Measurements from ENCODE around the gene GSG1L. TPM values are rescaled to one million over a fixed set of nuclear protein-coding genes. Genes with fewer than 3 reads are reported as not detected.

Gene GSG1L
- polyA plus RNA-seq, 1 donor (not counting 4 experiments of a cell fraction or from before 2014, with no cell fraction given): not detected

GRCh38 chr16:27823421-27823820 is 240.1 kb downstream of the GSG1L start:
- Histone ChIP-seq H3K4me3 (ENCODE audit: control insufficient read depth in 2 of 3, extremely low read depth in 1 of 3, insufficient read depth in 2 of 3, low read depth in 1 of 3, low read length in 3 of 3) (no peak overlapping the region), H3K27ac (ENCODE audit: control insufficient read depth, insufficient read depth, low read length) (no peak overlapping the region), H3K36me3 (ENCODE audit: control insufficient read depth in 2 of 2, extremely low read depth in 1 of 2, insufficient read depth in 2 of 2, low read length in 2 of 2) (no peaks in the 10 kb centered on the region), H3K27me3 (ENCODE audit: control insufficient read depth, extremely low read depth, insufficient read depth, low read length) (no peaks in the 10 kb centered on the region), H3K79me2 (ENCODE audit: control insufficient read depth, insufficient read depth, low read length) (no peaks in the 10 kb centered on the region), H4K20me1 (ENCODE audit: control insufficient read depth, extremely low read depth, insufficient read depth, low read length) (no peaks in the 10 kb centered on the region), H3K9ac (ENCODE audit: control insufficient read depth, extremely low read depth, insufficient read depth, low read length) (no peak overlapping the region), H3K4me2 (ENCODE audit: control insufficient read depth, extremely low read depth, insufficient read depth, low read depth, low read length) (no peak overlapping the region), H3K9me1 (ENCODE audit: control insufficient read depth, extremely low read depth, insufficient read depth, low read length) (no peaks in the 10 kb centered on the region), H3K9me3 (ENCODE audit: control insufficient read depth, low read depth, low read length) (no peaks in the 10 kb centered on the region), H3K4me1 (ENCODE audit: control insufficient read depth, extremely low read depth, insufficient read depth, low read length) (no peaks in the 10 kb centered on the region), H2AFZ (ENCODE audit: control insufficient read depth, low read length) (no peak overlapping the region)
- FAIRE-seq (no peak), DNase-seq (ENCODE audit: low read depth, low spot score) (no peak)
- TF ChIP-seq CTCF (optimal IDR thresholded peaks at IDR 0.05 in 1 of 3, IDR thresholded peaks at IDR 0.05 in 1 of 3, conservative IDR thresholded peaks at IDR 0.05 in 1 of 3; ENCODE audit: extremely low read depth in 1 of 3, insufficient read depth in 2 of 3, low read length in 3 of 3): no peak
- no peak for TF ChIP-seq EZH2 (IDR thresholded peaks at IDR 0.05; ENCODE audit: low read length)
- dilution Hi-C loops (cut with MboI; ENCODE audit: extremely low pct_ligation_motif_present, low sequenced_read_pairs): no loop called here

- Histone ChIP-seq H2AFZ (ENCODE audit: control insufficient read depth, low read length) (no peak overlapping the region), H3K27ac (ENCODE audit: control insufficient read depth, insufficient read depth, low read length) (no peak overlapping the region), H3K27me3 (ENCODE audit: control insufficient read depth, extremely low read depth, insufficient read depth, low read length) (no peaks in the 10 kb centered on the region), H3K4me2 (ENCODE audit: control insufficient read depth, extremely low read depth, insufficient read depth, low read depth, low read length) (no peak overlapping the region), H3K79me2 (ENCODE audit: control insufficient read depth, insufficient read depth, low read length) (no peaks in the 10 kb centered on the region), H3K4me1 (ENCODE audit: control insufficient read depth, extremely low read depth, insufficient read depth, low read length) (no peaks in the 10 kb centered on the region), H3K9ac (ENCODE audit: control insufficient read depth, extremely low read depth, insufficient read depth, low read length) (no peak overlapping the region), H3K36me3 (ENCODE audit: control insufficient read depth in 2 of 2, extremely low read depth in 1 of 2, insufficient read depth in 2 of 2, low read length in 2 of 2) (no peaks in the 10 kb centered on the region), H3K4me3 (ENCODE audit: control insufficient read depth in 2 of 3, extremely low read depth in 1 of 3, insufficient read depth in 2 of 3, low read depth in 1 of 3, low read length in 3 of 3) (no peak overlapping the region), H3K9me3 (ENCODE audit: control insufficient read depth, low read depth, low read length) (no peaks in the 10 kb centered on the region), H3K9me1 (ENCODE audit: control insufficient read depth, extremely low read depth, insufficient read depth, low read length) (no peaks in the 10 kb centered on the region), H4K20me1 (ENCODE audit: control insufficient read depth, extremely low read depth, insufficient read depth, low read length) (no peaks in the 10 kb centered on the region)
- DNase-seq (ENCODE audit: low read depth, low spot score) (no peak), FAIRE-seq (no peak)
- dilution Hi-C loops (cut with MboI; ENCODE audit: extremely low pct_ligation_motif_present, low sequenced_read_pairs): no loop called here
- TF ChIP-seq EZH2 (IDR thresholded peaks at IDR 0.05; ENCODE audit: low read length) (no peak), CTCF (optimal IDR thresholded peaks at IDR 0.05 in 1 of 3, IDR thresholded peaks at IDR 0.05 in 1 of 3, conservative IDR thresholded peaks at IDR 0.05 in 1 of 3; ENCODE audit: extremely low read depth in 1 of 3, insufficient read depth in 2 of 3, low read length in 3 of 3) (no peak)
Observed at GRCh38 chr16:27822996-27823395, 240.5 kb downstream of the GSG1L start.

All from keratinocyte (primary cell).